Endothelial cell of umbilical vein (primary cell): ENCODE measurements around the gene ASMTL. TPM values are rescaled to one million over a fixed set of nuclear protein-coding genes. Genes with fewer than 3 reads are reported as not detected.

ENCODE experiments used
- BruUV-seq: library from RNA; stranded (reverse); fragments of 400-500 nt; replicated peaks from 2 replicates; lab custom pipeline; 2021; lab: Mats Ljungman, UMichigan
- CTCF ChIA-PET: fragments of 300-600, 350-600 bp; sonication (Branson Sonifier 250); formaldehyde crosslinking; loops from one replicate; lab custom pipeline; 2021; ENCODE audit warnings: antibody characterized with exemption, inconsistent platforms; lab: Charles Lee
- POLR2A ChIA-PET: fragments of 300-600, 350-600 bp; sonication (Branson Sonifier 250); formaldehyde crosslinking; loops from one replicate; lab custom pipeline; 2021; ENCODE audit warnings: antibody characterized with exemption, inconsistent platforms; lab: Charles Lee
- DNase-seq: peaks from one replicate; pipeline ENCODE4 v3.0.0-alpha.2; 2011; ENCODE audit warnings: low read depth, low spot score
- FAIRE-seq: peaks from 2 replicates; lab custom pipeline; 2011; peaks lifted over from hg19 to GRCh38; lab: Jason Lieb, UNC
- H2AFZ ChIP-seq: 2 replicates; pipeline ENCODE4 v1.6.0; 2012; ENCODE audit warnings: low read depth, low read length, control low read depth, inconsistent platforms
- H3K27ac ChIP-seq: 2 replicates; pipeline ENCODE4 v1.5.1; 2011; ENCODE audit warnings: low read depth, mild to moderate bottlenecking, control low read depth, low read length, moderate library complexity; ENCODE audit not compliant: insufficient read depth
- H3K27me3 ChIP-seq, 2 experiments: 2 replicates each; pipeline versions ENCODE4 v1.6.0 to v1.6.1; 2011; ENCODE audit warnings: low read length in 2 of 2, mixed read lengths in 1 of 2; ENCODE audit not compliant: control insufficient read depth in 2 of 2, insufficient read depth in 2 of 2
- H3K36me3 ChIP-seq, 2 experiments: 2 replicates in 1 of 2; 3 replicates in 1 of 2; pipeline ENCODE4 v1.5.1; 2011; ENCODE audit warnings: low read length in 2 of 2, mild to moderate bottlenecking in 1 of 2, moderate library complexity in 1 of 2; ENCODE audit not compliant: control insufficient read depth in 2 of 2, insufficient read depth in 2 of 2; ENCODE audit errors: extremely low read depth in 1 of 2
- H3K4me1 ChIP-seq: 3 replicates; pipeline ENCODE4 v1.5.1; 2011; ENCODE audit warnings: mild to moderate bottlenecking, low read length; ENCODE audit not compliant: control insufficient read depth, insufficient read depth; ENCODE audit errors: extremely low read depth
- H3K4me2 ChIP-seq: 2 replicates; pipeline ENCODE4 v1.6.1; 2011; ENCODE audit warnings: low read length, control low read depth, mixed read lengths; ENCODE audit not compliant: insufficient read depth
- H3K4me3 ChIP-seq, 3 experiments: fragments of 200-600 bp in 1 of 3; sonication (generic), shearing (Covaris generic) in 1 of 3; replicated peaks in 1 of 3; 2 replicates each; pipeline ENCODE4 v1.5.1; 2011 to 2016; ENCODE audit warnings: control low read depth in 3 of 3, low read length in 3 of 3, mild to moderate bottlenecking in 2 of 3, inconsistent platforms in 1 of 3, low read depth in 1 of 3, moderate library complexity in 1 of 3; ENCODE audit not compliant: insufficient read depth in 1 of 3
- H3K79me2 ChIP-seq: 2 replicates; pipeline ENCODE4 v1.6.0; 2012; ENCODE audit warnings: low read length, inconsistent platforms; ENCODE audit not compliant: control insufficient read depth, insufficient read depth
- H3K9ac ChIP-seq: replicated peaks from 2 replicates; pipeline ENCODE3; 2011; ENCODE audit warnings: low read length, control low read depth; ENCODE audit not compliant: insufficient read depth; ENCODE audit errors: extremely low read depth
- H3K9me1 ChIP-seq: replicated peaks from 3 replicates; pipeline ENCODE4 v1.6.0; 2011; ENCODE audit warnings: mild to moderate bottlenecking, low read length; ENCODE audit not compliant: control insufficient read depth, insufficient read depth; ENCODE audit errors: extremely low read depth
- H3K9me3 ChIP-seq: replicated peaks from 2 replicates; pipeline ENCODE4 v1.5.1; 2012; ENCODE audit warnings: low read length, inconsistent platforms; ENCODE audit not compliant: control insufficient read depth, insufficient read depth
- H4K20me1 ChIP-seq: replicated peaks from 2 replicates; pipeline ENCODE3; 2011; ENCODE audit warnings: mild to moderate bottlenecking, low read length; ENCODE audit not compliant: control insufficient read depth, insufficient read depth; ENCODE audit errors: extremely low read depth
- EZH2 ChIP-seq: IDR thresholded peaks from 2 replicates; pipeline ENCODE4 v1.6.1; 2012; ENCODE audit warnings: borderline replicate concordance, low read depth, mild to moderate bottlenecking, moderate library complexity, low read length, inconsistent platforms; ENCODE audit not compliant: severe bottlenecking
- FOS ChIP-seq: IDR thresholded peaks from 2 replicates; pipeline ENCODE4 v1.6.1; 2011; ENCODE audit warnings: mild to moderate bottlenecking, low read length, moderate library complexity, borderline replicate concordance; ENCODE audit not compliant: insufficient read depth
- GATA2 ChIP-seq: IDR thresholded peaks from 2 replicates; pipeline ENCODE4 v1.7.0; 2011; ENCODE audit warnings: low read depth, mild to moderate bottlenecking, moderate library complexity, mixed read lengths, low read length; ENCODE audit not compliant: insufficient read length, insufficient read depth
- JUN ChIP-seq: IDR thresholded peaks from 2 replicates; pipeline ENCODE4 v1.6.1; 2011; ENCODE audit warnings: borderline replicate concordance, low read depth; ENCODE audit not compliant: insufficient read length, insufficient read depth
- MYC ChIP-seq: IDR thresholded peaks from one replicate; pipeline ENCODE4 v1.6.1; 2011; ENCODE audit warnings: mild to moderate bottlenecking, low read depth, low read length
- POLR2A ChIP-seq: IDR thresholded peaks from 2 replicates; pipeline ENCODE4 v1.6.1; 2012; ENCODE audit warnings: low read depth, mild to moderate bottlenecking, control low read depth, low read length
- POLR2AphosphoS5 ChIP-seq: IDR thresholded peaks from 2 replicates; pipeline ENCODE4 v1.6.1; 2012; ENCODE audit warnings: low read depth, mild to moderate bottlenecking, control low read depth, low read length, moderate library complexity; ENCODE audit not compliant: insufficient read depth
- dilution Hi-C: fragments of 300-500 bp; cut with MboI; formaldehyde crosslinking; loops from one replicate; pipeline ENCODE4 v1.15.0; 2019; ENCODE audit warnings: low sequenced_read_pairs; ENCODE audit not compliant: extremely low pct_ligation_motif_present
- intact Hi-C: fragments of 100-400 bp; cut with micrococcal nuclease; formaldehyde crosslinking; loops from one replicate; pipeline ENCODE4 v1.10.0; 2022
- polyA plus RNA-seq, 4 experiments: library from polyadenylated mRNA; depleted of rRNA in 3 of 4; stranded (reverse) in 3 of 4; unstranded in 1 of 4; fragments of >200 nt; gene quantifications; 2 replicates each; pipeline versions ENCODE4 v1.2.1 to v1.2.3, GENCODE V29; 2011 to 2012; ENCODE audit warnings: missing spikeins in 1 of 4
- total RNA-seq: library from RNA; stranded (reverse); gene quantifications from 2 replicates; pipeline ENCODE4 v1.2.3, GENCODE V29; 2021
- TF ChIP-seq, protein P1 (sequence below): IDR thresholded peaks from 2 replicates; pipeline ENCODE4 v1.6.1; 2011; ENCODE audit not compliant: insufficient read depth, insufficient read length
- TF ChIP-seq, protein P2 (sequence below), 2 donors: IDR thresholded peaks; 1 replicate in 1 of 2; 2 replicates in 1 of 2; pipeline ENCODE4 v1.5.1; 2011; ENCODE audit warnings: low read length in 2 of 2, mild to moderate bottlenecking in 2 of 2, moderate library complexity in 2 of 2, control low read depth in 1 of 2, inconsistent platforms in 1 of 2, low read depth in 1 of 2; ENCODE audit not compliant: insufficient read depth in 1 of 2; ENCODE audit errors: extremely low read depth in 1 of 2

ASMTL gene
- total and polyA plus RNA-seq, 2 donors (not counting 3 experiments of a cell fraction or from before 2014, with no cell fraction given), result 27.1 to 29.9 TPM

DNA sequence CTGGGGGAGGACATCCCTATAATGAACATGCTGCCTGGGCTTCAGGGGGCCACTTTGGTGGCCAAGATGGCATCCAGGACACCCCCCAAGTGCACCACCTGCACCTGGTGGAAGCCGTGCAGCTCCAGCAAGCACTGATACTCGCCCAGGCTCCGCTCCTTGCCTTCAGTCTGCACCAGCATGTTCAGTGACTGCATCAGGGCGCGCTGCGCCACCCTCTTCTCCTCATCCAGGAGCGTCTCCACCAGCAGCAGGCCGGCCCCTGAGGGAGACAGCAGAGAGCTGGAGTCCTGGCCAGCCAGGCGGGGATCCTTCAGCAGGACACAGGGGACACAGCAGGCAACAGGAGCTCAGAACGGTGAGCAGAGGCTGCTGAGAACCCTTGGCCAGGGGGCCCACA is 49.5 kb downstream of the ASMTL start:
- dilution Hi-C loops, result no loop called here

DNA sequence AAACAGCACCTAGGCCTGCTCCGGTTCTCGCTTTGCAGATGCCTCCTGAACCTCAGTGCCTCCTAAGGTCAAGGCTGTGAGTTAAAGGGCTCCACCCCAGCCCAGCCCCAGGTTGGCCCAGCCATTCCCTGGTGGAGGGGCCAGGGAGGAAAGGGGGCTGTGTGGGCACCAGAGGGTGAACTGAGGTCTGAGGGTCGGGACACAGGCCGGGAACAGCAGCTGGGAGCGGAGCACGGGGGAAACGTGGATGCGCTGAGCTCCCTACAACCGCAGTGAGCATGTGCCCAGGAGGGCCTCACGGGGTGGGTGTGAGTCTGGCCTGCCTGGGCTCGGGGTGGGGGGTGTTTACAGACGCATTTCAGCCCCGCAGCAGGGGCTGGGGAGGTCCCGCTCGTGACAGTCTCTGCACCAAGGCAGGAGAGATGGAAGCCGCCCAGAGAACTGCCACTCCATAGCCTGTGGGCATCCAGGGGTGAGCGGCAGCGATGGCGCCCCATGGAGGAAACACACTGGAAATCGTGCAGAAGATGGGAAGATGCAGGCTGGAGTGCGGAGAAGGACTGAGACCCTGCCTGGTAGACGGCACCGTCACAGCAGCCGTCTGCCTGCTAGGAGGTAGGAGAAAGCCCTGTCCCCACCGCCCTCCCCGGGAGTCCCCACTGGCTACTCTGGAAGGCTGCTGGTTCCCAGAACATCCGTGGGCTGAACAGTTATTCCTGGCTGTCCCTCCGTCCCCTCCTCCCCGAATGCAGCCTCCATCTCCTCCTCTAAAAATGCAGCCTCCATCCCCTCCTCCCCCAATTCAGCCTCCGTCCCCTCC is 50.9 kb downstream of the ASMTL start:
- FAIRE-seq (no peak), DNase-seq (no peak)
- no peak overlapping the region for H3K9ac ChIP-seq
- H3K36me3 ChIP-seq, result peaks cover 2 to 15% of the 10 kb centered on the region in 2 experiments
- CTCF ChIA-PET, result no interaction called here
- no peak overlapping the region for H3K4me3 ChIP-seq
- BruUV-seq, result no TSS peak
- no peak overlapping the region for H2AFZ ChIP-seq
- dilution Hi-C loops, result no loop called here
- no peak overlapping the region for H3K4me2 ChIP-seq
- intact Hi-C loops, result no loop called here
- no peaks in the 10 kb centered on the region for H3K79me2 ChIP-seq
- no peaks in the 10 kb centered on the region for H3K4me1 ChIP-seq
- H3K9me1 ChIP-seq, result no peaks in the 10 kb centered on the region
- no peak overlapping the region for H3K27ac ChIP-seq
- no peaks in the 10 kb centered on the region for H4K20me1 ChIP-seq
- no peaks in the 10 kb centered on the region for H3K9me3 ChIP-seq
- TF ChIP-seq, protein P1, sequence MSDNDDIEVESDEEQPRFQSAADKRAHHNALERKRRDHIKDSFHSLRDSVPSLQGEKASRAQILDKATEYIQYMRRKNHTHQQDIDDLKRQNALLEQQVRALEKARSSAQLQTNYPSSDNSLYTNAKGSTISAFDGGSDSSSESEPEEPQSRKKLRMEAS, result no peak
- TF ChIP-seq, protein P2, sequence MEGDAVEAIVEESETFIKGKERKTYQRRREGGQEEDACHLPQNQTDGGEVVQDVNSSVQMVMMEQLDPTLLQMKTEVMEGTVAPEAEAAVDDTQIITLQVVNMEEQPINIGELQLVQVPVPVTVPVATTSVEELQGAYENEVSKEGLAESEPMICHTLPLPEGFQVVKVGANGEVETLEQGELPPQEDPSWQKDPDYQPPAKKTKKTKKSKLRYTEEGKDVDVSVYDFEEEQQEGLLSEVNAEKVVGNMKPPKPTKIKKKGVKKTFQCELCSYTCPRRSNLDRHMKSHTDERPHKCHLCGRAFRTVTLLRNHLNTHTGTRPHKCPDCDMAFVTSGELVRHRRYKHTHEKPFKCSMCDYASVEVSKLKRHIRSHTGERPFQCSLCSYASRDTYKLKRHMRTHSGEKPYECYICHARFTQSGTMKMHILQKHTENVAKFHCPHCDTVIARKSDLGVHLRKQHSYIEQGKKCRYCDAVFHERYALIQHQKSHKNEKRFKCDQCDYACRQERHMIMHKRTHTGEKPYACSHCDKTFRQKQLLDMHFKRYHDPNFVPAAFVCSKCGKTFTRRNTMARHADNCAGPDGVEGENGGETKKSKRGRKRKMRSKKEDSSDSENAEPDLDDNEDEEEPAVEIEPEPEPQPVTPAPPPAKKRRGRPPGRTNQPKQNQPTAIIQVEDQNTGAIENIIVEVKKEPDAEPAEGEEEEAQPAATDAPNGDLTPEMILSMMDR (IDR thresholded peaks at IDR 0.05; ENCODE audit: extremely low read depth in 1 of 2, insufficient read depth in 1 of 2, low read depth in 1 of 2, low read length in 2 of 2), result no peak
- TF ChIP-seq EZH2, result no peak
- TF ChIP-seq JUN, result no peak
- no peak for TF ChIP-seq MYC
- TF ChIP-seq FOS, result no peak
- no peak for TF ChIP-seq GATA2
- TF ChIP-seq POLR2AphosphoS5, result no peak
- no peak for TF ChIP-seq POLR2A
- H3K27me3 ChIP-seq, result no peaks in the 10 kb centered on the region
- POLR2A ChIA-PET, result no interaction called here

More for the DNA sequence above, 49.5 kb downstream of the ASMTL start:
- H4K20me1 ChIP-seq, result no peaks in the 10 kb centered on the region
- DNase-seq, result no peak
- CTCF ChIA-PET, result no interaction called here
- peaks cover 2 to 18% of the 10 kb centered on the region in 2 experiments for H3K36me3 ChIP-seq
- POLR2A ChIA-PET, result no interaction called here
- H3K9me1 ChIP-seq, result no peaks in the 10 kb centered on the region
- H3K4me1 ChIP-seq, result no peaks in the 10 kb centered on the region
- H3K9me3 ChIP-seq, result no peaks in the 10 kb centered on the region
- H3K4me2 ChIP-seq, result no peak overlapping the region
- BruUV-seq, result no TSS peak
- intact Hi-C loops, result no loop called here
- H3K9ac ChIP-seq, result no peak overlapping the region
- no peaks in the 10 kb centered on the region for H3K79me2 ChIP-seq
- TF ChIP-seq EZH2 (no peak), FOS (no peak), JUN (no peak), POLR2AphosphoS5 (no peak), GATA2 (no peak), POLR2A (no peak)
- TF ChIP-seq, protein P1, result no peak
- FAIRE-seq, result no peak
- H3K4me3 ChIP-seq, result no peak overlapping the region
- H3K27me3 ChIP-seq, result no peaks in the 10 kb centered on the region
- no peak overlapping the region for H2AFZ ChIP-seq
- no peak overlapping the region for H3K27ac ChIP-seq
